Uterus (tissue), 2 donors: ENCODE measurements around the gene PWWP2B.

Source experiments
- CTCF ChIP-seq, 4 experiments: fragments of 200-600 bp in 2 of 4; fragments of 450-650 bp in 2 of 4; sonication (generic) in 2 of 4; IDR thresholded peaks; one replicate each; pipeline ENCODE4 v1.5.1; 2016 to 2019; ENCODE audit warnings: antibody characterized with exemption in 4 of 4, mild to moderate bottlenecking in 2 of 4, moderate library complexity in 1 of 4
- POLR2A ChIP-seq, 2 donors: fragments of 450-650 bp; IDR thresholded peaks; one replicate each; pipeline ENCODE4 v1.6.1; 2016; ENCODE audit warnings: antibody characterized with exemption in 2 of 2, mild to moderate bottlenecking in 1 of 2, moderate library complexity in 1 of 2

DNA sequence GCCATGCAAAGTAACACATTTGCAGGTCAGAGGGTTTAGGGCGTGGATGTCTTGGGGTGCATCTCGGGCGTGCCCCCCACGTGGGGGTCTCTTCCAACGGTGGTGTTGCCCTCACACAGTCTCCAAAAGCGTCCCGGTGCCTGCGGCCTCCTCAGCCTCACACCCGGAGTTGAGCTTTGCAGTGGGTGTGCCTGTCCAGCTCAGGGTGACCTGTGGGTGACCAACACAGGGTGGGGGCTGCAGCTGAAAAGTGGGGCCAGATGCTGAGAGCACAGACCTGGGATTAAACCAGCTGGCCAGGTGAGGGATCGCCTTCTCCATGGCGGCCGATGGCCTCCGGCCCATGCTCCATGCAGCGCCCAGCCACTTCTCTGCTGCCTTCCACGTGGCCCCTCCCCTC lies 63.1 kb downstream of the PWWP2B start:
- TF ChIP-seq CTCF (IDR thresholded peaks at IDR 0.05), result no peak
- TF ChIP-seq POLR2A (IDR thresholded peaks at IDR 0.05), result no peak
